ENCODE measurements around the gene RALGAPA1. TPM values are rescaled to one million over a fixed set of nuclear protein-coding genes. Genes with fewer than 3 reads are reported as not detected.

RALGAPA1 gene
- total and polyA plus RNA-seq, 2 experiments from 2014 or later = 21.9 to 27.3 TPM

GRCh38 chr14:35519986-35520385 lies 289.1 kb downstream of the RALGAPA1 start:
- no peaks in the 10 kb centered on the region for H3K36me3 Mint-ChIP-seq (ENCODE audit: low read depth)
- H3K79me2 ChIP-seq (replicated peaks; ENCODE audit: insufficient read depth) = no peaks in the 10 kb centered on the region
- ATAC-seq (no peak), DNase-seq (ENCODE audit: low spot score) (no peak)
- no peaks in the 10 kb centered on the region for H3K36me3 ChIP-seq (ENCODE audit: insufficient read depth)
- no peak overlapping the region for H3K4me2 ChIP-seq
- H3K27me3 ChIP-seq (ENCODE audit: insufficient read depth) = no peaks in the 10 kb centered on the region
- no peak overlapping the region for H3K4me3 ChIP-seq
- H3F3A ChIP-seq (replicated peaks; ENCODE audit: low read depth) = no peaks in the 10 kb centered on the region
- H4K20me1 ChIP-seq (replicated peaks; ENCODE audit: insufficient read depth) = no peaks in the 10 kb centered on the region
- no peaks in the 10 kb centered on the region for H3K4me1 ChIP-seq (ENCODE audit: insufficient read depth)
- no peaks in the 10 kb centered on the region for H3K9me2 ChIP-seq (ENCODE audit: insufficient read depth)
- H3K4me3 Mint-ChIP-seq = no peak overlapping the region
- no peak overlapping the region for H3K27ac Mint-ChIP-seq
- no peaks in the 10 kb centered on the region for H3K4me1 Mint-ChIP-seq
- TF ChIP-seq ETS1 (IDR thresholded peaks at IDR 0.05) (no peak), EZH2phosphoT487 (IDR thresholded peaks at IDR 0.05; ENCODE audit: unreplicated experiment) (no peak), POLR2AphosphoS5 (IDR thresholded peaks at IDR 0.05; ENCODE audit: low read depth) (no peak), NANOG (IDR thresholded peaks at IDR 0.05; ENCODE audit: borderline replicate concordance) (no peak), ZNF462 (CRISPR knock-in tag; IDR thresholded peaks at IDR 0.05) (no peak), EZH2 (IDR thresholded peaks at IDR 0.05; ENCODE audit: low read depth, unreplicated experiment) (no peak), REST (IDR thresholded peaks at IDR 0.05; ENCODE audit: unreplicated experiment) (no peak), STAT1 (IDR thresholded peaks at IDR 0.05; ENCODE audit: unreplicated experiment) (no peak), CTCF (conservative IDR thresholded peaks at IDR 0.05; ENCODE audit: low read depth in 2 of 2) (no peak), CREB1 (CRISPR knock-in tag; IDR thresholded peaks at IDR 0.05; ENCODE audit: low read depth) (no peak), ZNF114 (CRISPR knock-in tag; IDR thresholded peaks at IDR 0.05) (no peak), JUNB (IDR thresholded peaks at IDR 0.05; ENCODE audit: unreplicated experiment) (no peak), ZNF331 (CRISPR knock-in tag; IDR thresholded peaks at IDR 0.05; ENCODE audit: low read depth) (no peak)
- no peak overlapping the region; the same call in 1 of the 2 replicates for H2AFZ ChIP-seq
- no peaks in the 10 kb centered on the region for H3K27me3 Mint-ChIP-seq (ENCODE audit: insufficient read depth, low read depth, poor library complexity)
- no peak overlapping the region for H3K27ac ChIP-seq (ENCODE audit: low read depth)
- no peaks in the 10 kb centered on the region for H3K9me3 Mint-ChIP-seq

Data from GM23338 (cell line).